Peyer's patch (tissue), 4 donors: ENCODE data around the gene GAP43.

Source experiments
- POLR2A ChIP-seq, 2 donors: fragments of 450-650 bp; IDR thresholded peaks; one replicate each; pipeline ENCODE4 v1.5.1; 2017; ENCODE audit warnings: antibody characterized with exemption in 2 of 2, mild to moderate bottlenecking in 2 of 2, moderate library complexity in 2 of 2
- TF ChIP-seq, protein P1 (sequence below), 6 experiments: fragments of 450-650 bp in 4 of 6; fragments of 200-600 bp in 2 of 6; sonication (generic) in 1 of 6; IDR thresholded peaks; one replicate each; pipeline ENCODE4 v1.5.1; 2017 to 2019; ENCODE audit warnings: antibody characterized with exemption in 6 of 6, mild to moderate bottlenecking in 3 of 6, moderate library complexity in 1 of 6

DNA sequence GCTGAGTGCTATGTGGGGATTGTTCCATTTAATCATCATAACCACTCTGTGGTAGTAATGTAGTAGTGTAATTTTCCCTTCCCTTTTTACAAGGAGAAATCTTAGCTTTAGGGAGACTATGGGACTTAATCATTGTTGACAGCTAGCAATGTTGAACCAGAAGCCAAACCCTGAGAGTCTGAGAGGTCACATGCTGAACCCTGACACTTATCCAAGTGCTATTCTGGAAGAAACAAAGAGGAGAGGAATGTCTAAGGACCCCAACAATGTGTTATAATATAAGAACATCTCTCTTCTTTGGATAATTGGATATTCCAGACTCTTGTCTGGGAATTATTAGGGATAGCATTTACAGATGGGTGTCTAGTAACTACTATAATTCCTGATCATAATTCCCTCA, 58.4 kb downstream of the GAP43 start:
- TF ChIP-seq, protein P1, sequence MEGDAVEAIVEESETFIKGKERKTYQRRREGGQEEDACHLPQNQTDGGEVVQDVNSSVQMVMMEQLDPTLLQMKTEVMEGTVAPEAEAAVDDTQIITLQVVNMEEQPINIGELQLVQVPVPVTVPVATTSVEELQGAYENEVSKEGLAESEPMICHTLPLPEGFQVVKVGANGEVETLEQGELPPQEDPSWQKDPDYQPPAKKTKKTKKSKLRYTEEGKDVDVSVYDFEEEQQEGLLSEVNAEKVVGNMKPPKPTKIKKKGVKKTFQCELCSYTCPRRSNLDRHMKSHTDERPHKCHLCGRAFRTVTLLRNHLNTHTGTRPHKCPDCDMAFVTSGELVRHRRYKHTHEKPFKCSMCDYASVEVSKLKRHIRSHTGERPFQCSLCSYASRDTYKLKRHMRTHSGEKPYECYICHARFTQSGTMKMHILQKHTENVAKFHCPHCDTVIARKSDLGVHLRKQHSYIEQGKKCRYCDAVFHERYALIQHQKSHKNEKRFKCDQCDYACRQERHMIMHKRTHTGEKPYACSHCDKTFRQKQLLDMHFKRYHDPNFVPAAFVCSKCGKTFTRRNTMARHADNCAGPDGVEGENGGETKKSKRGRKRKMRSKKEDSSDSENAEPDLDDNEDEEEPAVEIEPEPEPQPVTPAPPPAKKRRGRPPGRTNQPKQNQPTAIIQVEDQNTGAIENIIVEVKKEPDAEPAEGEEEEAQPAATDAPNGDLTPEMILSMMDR (IDR thresholded peaks at IDR 0.05), result no peak
- no peak for TF ChIP-seq POLR2A (IDR thresholded peaks at IDR 0.05)
